Measurements from ENCODE around the gene WDR89.
"Not testable (repeated sequence)": the region's sequence is repeated elsewhere in the genome, so short reads cannot be mapped to it uniquely, and the experiment has no call there.

The WDR89 gene

GRCh38 chr14:63650256-63650952 lies 8.7 kb upstream of the WDR89 start:
- no peak for DNase-seq

- no peak for DNase-seq
Observed at GRCh38 chr14:63647696-63648410, 6.2 kb upstream of the WDR89 start.

- DNase-seq: no peak
Observed at GRCh38 chr14:63644741-63645140, 3.1 kb upstream of the WDR89 start.

GRCh38 chr14:63642656-63643382 lies 1.1 kb upstream of the WDR89 start:
- DNase-seq: no peak

GRCh38 chr14:63642229-63642611 lies 549 bp upstream of the WDR89 start:
- peak; percentile 93 to 97 for DNase-seq

- DNase-seq: no peak
Observed at GRCh38 chr14:63638493-63638892, 3.2 kb downstream of the WDR89 start.

GRCh38 chr14:63636094-63636635 lies 5.5 kb downstream of the WDR89 start:
- DNase-seq: not testable (repeated sequence)

- no peak for DNase-seq
Observed at GRCh38 chr14:63633801-63634200, 7.9 kb downstream of the WDR89 start.

GRCh38 chr14:63632932-63633514 lies 8.6 kb downstream of the WDR89 start:
- DNase-seq: peak in 1 of 2 experiments; percentile 7

GRCh38 chr14:63624701-63625100 lies 17.0 kb downstream of the WDR89 start:
- no peak for DNase-seq

- no peak for DNase-seq
Observed at GRCh38 chr14:63624203-63624602, 17.5 kb downstream of the WDR89 start.

GRCh38 chr14:63621975-63622374 lies 19.7 kb downstream of the WDR89 start:
- not testable (repeated sequence) for DNase-seq

- no peak for DNase-seq
Observed at GRCh38 chr14:63616015-63616414, 25.7 kb downstream of the WDR89 start.

- peak in 1 of 2 experiments; percentile 20 for DNase-seq
Observed at GRCh38 chr14:63614679-63615363, 26.9 kb downstream of the WDR89 start.

- DNase-seq: no peak
Observed at GRCh38 chr14:63611078-63611477, 30.6 kb downstream of the WDR89 start.

GRCh38 chr14:63605041-63605532 lies 36.6 kb downstream of the WDR89 start:
- DNase-seq: no peak

- no peak for DNase-seq
Observed at GRCh38 chr14:63604626-63605025, 37.0 kb downstream of the WDR89 start.

GRCh38 chr14:63603749-63604277 lies 37.9 kb downstream of the WDR89 start:
- no peak for DNase-seq

GRCh38 chr14:63598807-63599206 lies 42.9 kb downstream of the WDR89 start:
- no peak for DNase-seq

- DNase-seq: no peak
Observed at GRCh38 chr14:63596998-63597658, 44.5 kb downstream of the WDR89 start.
